Mesothelial cell of epicardium (in vitro differentiated cells): Measurements from ENCODE around the gene SOBP. TPM values are rescaled to one million over a fixed set of nuclear protein-coding genes. Genes with fewer than 3 reads are reported as not detected.
A peak's percentile ranks its signal among the peaks of the same experiment; 100 is the strongest.

Experiments used
- DNase-seq, 2 experiments: peaks; one replicate each; pipeline ENCODE4 v3.0.0; 2021; ENCODE audit warnings: low spot score in 2 of 2; ENCODE audit not compliant: unreplicated experiment in 2 of 2
- H3K27ac Mint-ChIP-seq: 2 replicates; pipeline ENCODE4 v1.8.0; 2021; ENCODE audit warnings: mixed read lengths
- H3K27me3 Mint-ChIP-seq: 2 replicates; pipeline ENCODE4 v1.8.0; 2021; ENCODE audit warnings: low read depth, mixed read lengths
- H3K36me3 Mint-ChIP-seq: 2 replicates; pipeline ENCODE4 v1.8.0; 2021; ENCODE audit warnings: mixed read lengths
- H3K4me1 Mint-ChIP-seq: 2 replicates; pipeline ENCODE4 v1.8.0; 2021; ENCODE audit warnings: mixed read lengths
- H3K4me3 Mint-ChIP-seq: 2 replicates; pipeline ENCODE4 v1.8.0; 2021; ENCODE audit warnings: mild to moderate bottlenecking, moderate library complexity, mixed read lengths
- H3K9me3 Mint-ChIP-seq: 2 replicates; pipeline ENCODE4 v1.8.0; 2021; ENCODE audit warnings: mixed read lengths
- total RNA-seq: library from RNA; stranded (reverse); gene quantifications from 3 replicates; pipeline ENCODE4 v1.2.1, GENCODE V29; 2021
- TF ChIP-seq, protein P1 (sequence below): fragments of 200-600 bp; sonication (generic); IDR thresholded peaks from one replicate; pipeline ENCODE4 v1.5.0; 2021; ENCODE audit warnings: antibody characterized with exemption; ENCODE audit not compliant: unreplicated experiment

Gene SOBP
- total RNA-seq, 1 donor from 2014 or later = 7.6 TPM

DNA sequence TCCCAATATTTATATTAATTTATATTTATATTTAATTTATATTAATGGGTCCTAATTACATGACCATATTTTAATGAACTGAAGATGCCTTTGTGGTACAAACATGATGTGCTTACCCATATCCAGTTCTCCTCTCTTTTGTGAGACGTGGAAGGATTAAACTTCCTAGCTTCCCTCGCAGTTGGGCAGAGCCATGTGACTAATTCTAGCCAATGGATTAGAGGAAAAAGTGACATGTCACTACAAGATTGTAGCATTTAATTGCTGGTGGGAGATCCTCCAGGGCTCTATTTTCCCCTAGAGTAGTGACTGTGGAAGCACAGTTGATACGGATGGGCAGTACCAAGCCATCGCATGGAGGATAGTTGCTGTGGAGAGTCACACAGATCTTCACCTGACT is 4.8 kb upstream of the SOBP start:
- Mint-ChIP-seq H3K36me3 (no peaks in the 10 kb centered on the region), H3K9me3 (no peaks in the 10 kb centered on the region), H3K4me3 (no peak overlapping the region), H3K27me3 (peaks cover 69% of the 10 kb centered on the region), H3K4me1 (peaks cover 16% of the 10 kb centered on the region), H3K27ac (no peak overlapping the region)
- TF ChIP-seq, protein P1, sequence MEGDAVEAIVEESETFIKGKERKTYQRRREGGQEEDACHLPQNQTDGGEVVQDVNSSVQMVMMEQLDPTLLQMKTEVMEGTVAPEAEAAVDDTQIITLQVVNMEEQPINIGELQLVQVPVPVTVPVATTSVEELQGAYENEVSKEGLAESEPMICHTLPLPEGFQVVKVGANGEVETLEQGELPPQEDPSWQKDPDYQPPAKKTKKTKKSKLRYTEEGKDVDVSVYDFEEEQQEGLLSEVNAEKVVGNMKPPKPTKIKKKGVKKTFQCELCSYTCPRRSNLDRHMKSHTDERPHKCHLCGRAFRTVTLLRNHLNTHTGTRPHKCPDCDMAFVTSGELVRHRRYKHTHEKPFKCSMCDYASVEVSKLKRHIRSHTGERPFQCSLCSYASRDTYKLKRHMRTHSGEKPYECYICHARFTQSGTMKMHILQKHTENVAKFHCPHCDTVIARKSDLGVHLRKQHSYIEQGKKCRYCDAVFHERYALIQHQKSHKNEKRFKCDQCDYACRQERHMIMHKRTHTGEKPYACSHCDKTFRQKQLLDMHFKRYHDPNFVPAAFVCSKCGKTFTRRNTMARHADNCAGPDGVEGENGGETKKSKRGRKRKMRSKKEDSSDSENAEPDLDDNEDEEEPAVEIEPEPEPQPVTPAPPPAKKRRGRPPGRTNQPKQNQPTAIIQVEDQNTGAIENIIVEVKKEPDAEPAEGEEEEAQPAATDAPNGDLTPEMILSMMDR = no peak
- DNase-seq = no peak

DNA sequence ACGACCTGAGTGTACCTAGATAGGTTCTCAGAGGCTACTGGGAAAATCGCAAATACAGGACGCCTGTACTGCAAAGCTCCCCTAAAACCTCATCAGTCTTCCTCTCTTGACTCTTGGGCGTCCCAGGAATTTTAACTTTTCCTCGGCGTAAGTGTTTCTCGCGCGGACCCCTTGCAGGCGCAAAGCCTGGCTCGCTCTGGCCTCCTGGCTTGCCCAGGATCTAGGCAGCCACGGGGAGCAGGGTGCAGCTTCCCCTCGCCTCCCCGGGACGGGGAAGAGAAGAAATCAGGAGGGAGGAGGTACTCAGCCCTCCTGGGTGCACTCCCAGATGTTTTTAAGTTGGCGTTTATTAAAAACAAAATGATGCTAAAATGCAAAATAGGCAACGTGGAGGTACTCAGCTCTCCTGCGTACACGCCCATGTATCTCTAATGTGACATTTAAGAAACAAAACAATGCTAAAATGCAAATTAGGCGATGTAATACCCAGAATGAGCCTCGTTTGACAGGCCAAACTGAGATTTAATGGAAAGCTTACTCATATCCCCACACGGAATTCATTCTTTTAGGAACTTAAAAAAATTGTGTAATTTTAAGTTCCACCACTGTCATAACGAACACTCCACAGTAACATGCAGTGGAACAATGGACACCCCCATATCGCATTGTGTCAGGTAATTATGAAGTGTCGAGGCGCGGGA is 1.6 kb upstream of the SOBP start:
- TF ChIP-seq, protein P1 = no peak
- no peak for DNase-seq
- Mint-ChIP-seq H3K27ac (no peak overlapping the region), H3K4me3 (peak overlapping the region; percentile 78), H3K27me3 (peaks cover 67% of the 10 kb centered on the region), H3K9me3 (no peaks in the 10 kb centered on the region), H3K36me3 (no peaks in the 10 kb centered on the region), H3K4me1 (peaks cover 22% of the 10 kb centered on the region)

DNA sequence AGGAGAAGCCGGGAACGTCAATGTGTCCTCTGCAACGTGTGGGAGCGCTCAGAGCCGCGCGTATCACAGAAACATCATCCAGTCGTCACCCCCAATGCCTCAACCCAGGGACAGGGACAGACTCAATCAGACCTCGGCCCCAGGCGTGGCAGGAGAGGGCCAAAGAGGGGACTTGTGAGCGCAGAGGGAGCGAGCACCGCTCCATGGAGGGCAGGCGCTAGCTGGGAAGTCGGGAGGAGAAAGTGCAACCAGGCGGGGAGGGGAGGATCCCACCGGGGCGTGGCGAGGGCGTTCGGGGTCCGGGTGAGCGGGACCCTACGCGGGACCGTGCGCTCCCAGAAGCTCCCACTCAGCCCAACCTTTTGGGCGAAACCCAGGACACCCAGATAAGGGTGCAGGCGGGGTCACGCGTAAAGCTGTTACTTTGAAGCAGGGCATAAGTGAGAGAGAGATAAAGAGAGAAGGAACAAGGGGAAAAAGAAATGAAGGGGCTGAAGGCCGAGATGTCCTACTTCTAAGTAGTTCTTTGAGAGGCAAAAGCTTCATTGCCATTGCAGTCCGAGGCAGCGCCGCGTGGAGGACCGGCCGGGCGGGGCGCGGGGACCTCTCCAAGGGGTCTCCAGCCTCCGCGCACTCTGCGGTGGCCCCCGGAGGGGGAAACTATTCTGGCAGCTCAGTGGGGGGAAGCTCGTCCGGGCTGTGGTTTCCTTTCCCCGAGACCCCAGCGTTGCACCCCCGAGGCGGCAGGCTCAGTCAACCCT is 862 bp upstream of the SOBP start:
- Mint-ChIP-seq H3K27me3 (peaks cover 65% of the 10 kb centered on the region), H3K4me3 (peak overlapping the region; percentile 78), H3K9me3 (no peaks in the 10 kb centered on the region), H3K36me3 (no peaks in the 10 kb centered on the region), H3K4me1 (peaks cover 22% of the 10 kb centered on the region), H3K27ac (peak overlapping the region; percentile 15)
- TF ChIP-seq, protein P1 = no peak
- DNase-seq = peak in 1 of 2 experiments; percentile 59

DNA sequence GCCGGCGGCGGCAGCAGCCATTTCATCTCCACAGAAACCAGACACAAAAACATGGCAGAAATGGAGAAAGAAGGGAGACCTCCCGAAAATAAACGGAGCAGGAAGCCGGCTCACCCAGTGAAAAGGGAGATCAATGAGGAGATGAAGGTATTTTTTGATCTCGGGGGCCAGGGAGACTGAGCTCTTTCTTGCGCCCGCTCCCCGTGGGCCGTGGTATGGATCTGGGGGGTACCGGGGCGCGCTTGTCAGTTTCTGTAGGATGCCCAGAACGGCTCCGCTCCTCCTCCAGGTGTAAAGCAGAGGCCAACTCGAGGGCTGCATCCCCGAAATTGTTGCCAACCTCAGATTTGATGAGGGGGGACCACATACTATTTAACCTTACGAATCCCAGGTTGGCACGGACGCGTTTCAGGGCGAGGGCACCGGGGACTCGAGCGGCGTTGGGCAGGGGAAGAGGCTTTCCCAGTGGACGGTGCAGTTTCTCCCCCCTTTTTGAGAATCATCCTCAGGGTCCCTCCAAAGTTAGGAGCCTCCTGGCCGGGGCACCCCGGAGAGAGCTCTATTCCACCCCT is 735 bp downstream of the SOBP start:
- Mint-ChIP-seq H3K36me3 (no peaks in the 10 kb centered on the region), H3K4me3 (no peak overlapping the region), H3K27me3 (peaks cover 58% of the 10 kb centered on the region), H3K27ac (peak overlapping the region; percentile 58), H3K4me1 (peaks cover 31% of the 10 kb centered on the region), H3K9me3 (no peaks in the 10 kb centered on the region)
- DNase-seq = no peak
- TF ChIP-seq, protein P1 = no peak

DNA sequence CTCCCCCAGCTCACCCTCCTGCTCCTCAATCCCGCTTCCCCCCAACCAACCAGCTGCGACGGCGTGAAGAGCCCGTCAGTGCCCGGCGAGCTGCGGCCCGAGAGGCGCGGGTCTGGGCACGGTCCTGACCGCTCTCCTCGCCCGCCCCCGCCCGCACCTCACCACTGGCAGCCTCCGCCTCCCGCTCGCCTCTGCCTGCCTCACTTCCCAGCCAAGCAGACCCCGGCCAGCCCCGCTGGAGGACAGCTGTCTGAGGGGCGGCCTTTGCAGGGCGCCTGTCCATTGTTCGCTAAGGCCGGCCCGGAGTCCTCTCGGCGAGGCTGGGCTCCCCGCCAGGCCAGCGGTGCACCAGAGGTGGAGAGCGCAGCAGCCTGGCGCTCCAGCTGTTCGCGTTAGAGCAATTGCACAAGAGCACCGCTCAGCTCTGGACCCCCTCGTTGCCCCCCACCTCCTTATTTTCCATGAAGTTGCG is 1.3 kb downstream of the SOBP start:
- Mint-ChIP-seq H3K9me3 (no peaks in the 10 kb centered on the region), H3K4me1 (peaks cover 31% of the 10 kb centered on the region), H3K27ac (no peak overlapping the region), H3K4me3 (no peak overlapping the region), H3K27me3 (peaks cover 54% of the 10 kb centered on the region), H3K36me3 (no peaks in the 10 kb centered on the region)
- TF ChIP-seq, protein P1 = no peak
- peak; percentile 26 to 59 for DNase-seq
